HL-60 (cell line): Measurements from ENCODE around the gene CYTIP.

Experiments used
- GABPA ChIP-seq: IDR thresholded peaks from 2 replicates; pipeline ENCODE4 v1.6.1; 2012; ENCODE audit warnings: low read depth
- POLR2AphosphoS5 ChIP-seq: IDR thresholded peaks from 2 replicates; pipeline ENCODE4 v1.6.1; 2012; ENCODE audit warnings: low read depth
- SPI1 ChIP-seq: IDR thresholded peaks from 2 replicates; pipeline ENCODE4 v1.6.1; 2012; ENCODE audit warnings: low read depth, mild to moderate bottlenecking, borderline replicate concordance
- TF ChIP-seq, protein P1 (sequence below): IDR thresholded peaks from one replicate; pipeline ENCODE4 v1.5.1; 2011; ENCODE audit warnings: low read length, control low read depth, inconsistent platforms; ENCODE audit not compliant: insufficient read depth
- TF ChIP-seq, protein P2 (sequence below): IDR thresholded peaks from 2 replicates; pipeline ENCODE4 v1.6.1; 2012; ENCODE audit warnings: low read depth; ENCODE audit not compliant: insufficient replicate concordance

DNA sequence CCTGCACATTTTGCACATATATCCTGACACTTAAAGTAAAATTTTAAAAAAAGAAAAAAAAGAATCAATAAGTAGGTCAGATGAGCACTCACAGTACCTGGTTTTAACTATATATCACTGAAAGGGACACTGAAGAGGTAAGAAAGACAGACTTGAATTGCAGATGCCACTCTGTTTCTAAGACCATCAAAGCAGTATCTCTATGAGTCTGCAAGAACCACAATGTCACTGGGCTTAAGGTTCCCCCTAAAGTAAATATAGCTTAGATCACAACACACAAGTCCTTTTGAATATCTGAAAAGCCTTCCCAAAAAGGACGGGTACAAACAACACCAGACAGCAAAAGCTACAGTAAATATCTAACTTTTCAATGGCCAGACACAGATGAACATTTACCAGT is 57.6 kb downstream of the CYTIP start:
- TF ChIP-seq SPI1 (no peak), POLR2AphosphoS5 (no peak), GABPA (no peak)
- TF ChIP-seq, protein P1, sequence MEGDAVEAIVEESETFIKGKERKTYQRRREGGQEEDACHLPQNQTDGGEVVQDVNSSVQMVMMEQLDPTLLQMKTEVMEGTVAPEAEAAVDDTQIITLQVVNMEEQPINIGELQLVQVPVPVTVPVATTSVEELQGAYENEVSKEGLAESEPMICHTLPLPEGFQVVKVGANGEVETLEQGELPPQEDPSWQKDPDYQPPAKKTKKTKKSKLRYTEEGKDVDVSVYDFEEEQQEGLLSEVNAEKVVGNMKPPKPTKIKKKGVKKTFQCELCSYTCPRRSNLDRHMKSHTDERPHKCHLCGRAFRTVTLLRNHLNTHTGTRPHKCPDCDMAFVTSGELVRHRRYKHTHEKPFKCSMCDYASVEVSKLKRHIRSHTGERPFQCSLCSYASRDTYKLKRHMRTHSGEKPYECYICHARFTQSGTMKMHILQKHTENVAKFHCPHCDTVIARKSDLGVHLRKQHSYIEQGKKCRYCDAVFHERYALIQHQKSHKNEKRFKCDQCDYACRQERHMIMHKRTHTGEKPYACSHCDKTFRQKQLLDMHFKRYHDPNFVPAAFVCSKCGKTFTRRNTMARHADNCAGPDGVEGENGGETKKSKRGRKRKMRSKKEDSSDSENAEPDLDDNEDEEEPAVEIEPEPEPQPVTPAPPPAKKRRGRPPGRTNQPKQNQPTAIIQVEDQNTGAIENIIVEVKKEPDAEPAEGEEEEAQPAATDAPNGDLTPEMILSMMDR = no peak
- TF ChIP-seq, protein P2, sequence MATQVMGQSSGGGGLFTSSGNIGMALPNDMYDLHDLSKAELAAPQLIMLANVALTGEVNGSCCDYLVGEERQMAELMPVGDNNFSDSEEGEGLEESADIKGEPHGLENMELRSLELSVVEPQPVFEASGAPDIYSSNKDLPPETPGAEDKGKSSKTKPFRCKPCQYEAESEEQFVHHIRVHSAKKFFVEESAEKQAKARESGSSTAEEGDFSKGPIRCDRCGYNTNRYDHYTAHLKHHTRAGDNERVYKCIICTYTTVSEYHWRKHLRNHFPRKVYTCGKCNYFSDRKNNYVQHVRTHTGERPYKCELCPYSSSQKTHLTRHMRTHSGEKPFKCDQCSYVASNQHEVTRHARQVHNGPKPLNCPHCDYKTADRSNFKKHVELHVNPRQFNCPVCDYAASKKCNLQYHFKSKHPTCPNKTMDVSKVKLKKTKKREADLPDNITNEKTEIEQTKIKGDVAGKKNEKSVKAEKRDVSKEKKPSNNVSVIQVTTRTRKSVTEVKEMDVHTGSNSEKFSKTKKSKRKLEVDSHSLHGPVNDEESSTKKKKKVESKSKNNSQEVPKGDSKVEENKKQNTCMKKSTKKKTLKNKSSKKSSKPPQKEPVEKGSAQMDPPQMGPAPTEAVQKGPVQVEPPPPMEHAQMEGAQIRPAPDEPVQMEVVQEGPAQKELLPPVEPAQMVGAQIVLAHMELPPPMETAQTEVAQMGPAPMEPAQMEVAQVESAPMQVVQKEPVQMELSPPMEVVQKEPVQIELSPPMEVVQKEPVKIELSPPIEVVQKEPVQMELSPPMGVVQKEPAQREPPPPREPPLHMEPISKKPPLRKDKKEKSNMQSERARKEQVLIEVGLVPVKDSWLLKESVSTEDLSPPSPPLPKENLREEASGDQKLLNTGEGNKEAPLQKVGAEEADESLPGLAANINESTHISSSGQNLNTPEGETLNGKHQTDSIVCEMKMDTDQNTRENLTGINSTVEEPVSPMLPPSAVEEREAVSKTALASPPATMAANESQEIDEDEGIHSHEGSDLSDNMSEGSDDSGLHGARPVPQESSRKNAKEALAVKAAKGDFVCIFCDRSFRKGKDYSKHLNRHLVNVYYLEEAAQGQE = no peak
